K562 (cell line): Measurements from ENCODE around the gene PBX4. TPM values are rescaled to one million over a fixed set of nuclear protein-coding genes. Genes with fewer than 3 reads are reported as not detected.

Source experiments
- ATAC-seq: fragments of 200-7000 bp; cut with Tn5 transposase; 3 replicates; pipeline ENCODE4 v1.9.1; 2020; ENCODE audit warnings: moderate library complexity
- BruUV-seq: library from RNA; stranded (reverse); fragments of 400-500 nt; replicated peaks from 2 replicates; lab custom pipeline; 2021; lab: Mats Ljungman, UMichigan
- CTCF ChIA-PET: fragments of 300-600 bp; formaldehyde crosslinking; extraction: SDS; loops from one replicate; lab custom pipeline; 2021; ENCODE audit warnings: low intra/inter-chr PET ratio; lab: Yijun Ruan, JAX
- POLR2A ChIA-PET: fragments of 300-600, 350-650 bp; sonication (Branson Sonifier 250); formaldehyde crosslinking; extraction: SDS; loops from one replicate; lab custom pipeline; 2021; ENCODE audit warnings: antibody characterized with exemption, inconsistent platforms; lab: Yijun Ruan, JAX
- DNase-seq, 4 experiments: peaks; one replicate each; pipeline versions ENCODE4 v3.0.0 to v3.0.0-alpha.2; 2011 to 2018; ENCODE audit warnings: low spot score in 3 of 4, mixed read lengths in 3 of 4; ENCODE audit errors: extremely low read depth in 1 of 4
- FAIRE-seq: peaks from 2 replicates; lab custom pipeline; 2011; peaks lifted over from hg19 to GRCh38; lab: Jason Lieb, UNC
- H2AFZ ChIP-seq: 2 replicates; pipeline ENCODE4 v1.6.0; 2011; ENCODE audit warnings: low read depth, low read length, control low read depth, inconsistent platforms
- H3K27ac ChIP-seq: fragments of 200-600 bp; 3 replicates; pipeline ENCODE4 v1.8.0; 2011; ENCODE audit warnings: low read depth, mild to moderate bottlenecking, control low read depth, inconsistent platforms, low read length, moderate library complexity, mixed read lengths; ENCODE audit errors: extremely low read depth
- H3K27me3 ChIP-seq, 2 experiments: fragments of 300-600 bp in 1 of 2; 2 replicates in 1 of 2; 3 replicates in 1 of 2; pipeline versions ENCODE4 v1.6.0 to v1.8.0; 2011; ENCODE audit warnings: inconsistent platforms in 2 of 2, low read length in 2 of 2, mild to moderate bottlenecking in 1 of 2, mixed read lengths in 1 of 2, moderate library complexity in 1 of 2; ENCODE audit not compliant: control insufficient read depth in 2 of 2, insufficient read depth in 2 of 2
- H3K36me3 ChIP-seq: fragments of 300-600 bp; 3 replicates; pipeline ENCODE4 v1.8.0; 2011; ENCODE audit warnings: mild to moderate bottlenecking, low read length, inconsistent platforms; ENCODE audit not compliant: control insufficient read depth, insufficient read depth
- H3K4me1 ChIP-seq, 2 experiments: fragments of 200-600 bp in 1 of 2; replicated peaks in 1 of 2; 2 replicates in 1 of 2; 3 replicates in 1 of 2; pipeline versions ENCODE4 v1.5.1 to v1.8.0; 2011; ENCODE audit warnings: inconsistent platforms in 2 of 2, low read length in 2 of 2, mild to moderate bottlenecking in 1 of 2, mixed read lengths in 1 of 2, moderate library complexity in 1 of 2; ENCODE audit not compliant: control insufficient read depth in 2 of 2, insufficient read depth in 2 of 2
- H3K4me2 ChIP-seq: 2 replicates; pipeline ENCODE4 v1.6.1; 2011; ENCODE audit warnings: low read length, control low read depth, inconsistent platforms, mixed read lengths; ENCODE audit not compliant: insufficient read depth
- H3K4me3 ChIP-seq: fragments of 200-600 bp; sonication (generic), shearing (Covaris generic); 2 replicates; pipeline ENCODE4 v1.5.1; 2016; ENCODE audit warnings: control low read depth, inconsistent platforms
- H3K79me2 ChIP-seq: fragments of 200-600 bp; 3 replicates; pipeline ENCODE4 v1.8.0; 2011; ENCODE audit warnings: low read length, inconsistent platforms; ENCODE audit not compliant: control insufficient read depth, insufficient read depth
- H3K9ac ChIP-seq, 2 experiments: 2 replicates each; pipeline versions ENCODE4 v1.6.0 to v1.6.1; 2011; ENCODE audit warnings: low read depth in 2 of 2, low read length in 2 of 2, control low read depth in 1 of 2, inconsistent platforms in 1 of 2, mild to moderate bottlenecking in 1 of 2, mixed read lengths in 1 of 2; ENCODE audit not compliant: insufficient read depth in 1 of 2
- H3K9me1 ChIP-seq: one replicate; pipeline ENCODE4 v1.6.0; 2011; ENCODE audit warnings: inconsistent platforms, mild to moderate bottlenecking, low read length, moderate library complexity; ENCODE audit not compliant: control insufficient read depth, insufficient read depth
- H3K9me3 ChIP-seq: replicated peaks from 2 replicates; pipeline ENCODE4 v1.5.1; 2011; ENCODE audit warnings: low read depth, low read length, inconsistent platforms; ENCODE audit not compliant: control insufficient read depth, insufficient read depth
- H4K20me1 ChIP-seq: replicated peaks from 2 replicates; pipeline ENCODE4 v1.6.1; 2011; ENCODE audit warnings: low read length, inconsistent platforms, mixed read lengths; ENCODE audit not compliant: control insufficient read depth, insufficient read depth
- HNRNPUL1 ChIP-seq: fragments of 200-400 bp; formaldehyde crosslinking; IDR thresholded peaks from 2 replicates; pipeline ENCODE4 v1.6.1; 2017; ENCODE audit warnings: low read length
- PKNOX1 ChIP-seq: fragments of 450-650 bp; IDR thresholded peaks from 2 replicates; pipeline ENCODE4 v1.6.1; 2016
- RAD51 ChIP-seq: fragments of 450-650 bp; IDR thresholded peaks from 2 replicates; pipeline ENCODE4 v1.7.1; 2016; ENCODE audit warnings: low read depth, mild to moderate bottlenecking, borderline replicate concordance
- WHSC1 ChIP-seq: IDR thresholded peaks from one replicate; pipeline ENCODE4 v1.6.1; 2012; ENCODE audit warnings: low read length, control low read depth, inconsistent platforms
- ZNF121 ChIP-seq: sonication (generic); formaldehyde crosslinking; conservative IDR thresholded peaks from 2 replicates; pipeline ENCODE4 v1.8.0; 2022; ENCODE audit warnings: missing genetic modification reagents
- WGBS: fragments of 100-300 bp; shearing (Covaris generic); methylation state at CpG from one replicate; pipeline ENCODE4 v1.1.6; 2016; ENCODE audit warnings: low coverage, mixed read lengths; ENCODE audit not compliant: insufficient coverage; ENCODE audit errors: missing lambda C conversion rate; 5-methylcytosine and 5-hydroxymethylcytosine counted together
- in situ Hi-C: fragments of 300-500 bp; cut with MboI; formaldehyde crosslinking; loops from 4 replicates; pipeline ENCODE4 v1.15.0; 2018; ENCODE audit warnings: inconsistent platforms, mixed read lengths
- intact Hi-C: fragments of 100-400 bp; cut with micrococcal nuclease; formaldehyde crosslinking; loops from 2 replicates; pipeline ENCODE4 v1.14.2; 2022
- polyA plus RNA-seq, 8 experiments: library from polyadenylated mRNA; depleted of rRNA in 4 of 8; stranded (reverse) in 5 of 8; unstranded in 3 of 8; fragments of >200 nt; fragmentation: Nextera tagmentation in 2 of 8; fragmentation: Illumina TruSeq in 1 of 8; extraction: Ambion mirVana in 2 of 8; extraction: Trizol in 1 of 8; gene quantifications; 2 replicates each; pipeline versions ENCODE4 v1.2.1 to v1.2.3, GENCODE V29; 2011 to 2014; ENCODE audit warnings: inconsistent platforms in 1 of 8, missing spikeins in 1 of 8
- total RNA-seq, 7 experiments: library from RNA; depleted of rRNA in 6 of 7; stranded (reverse); fragments of >200 nt in 6 of 7; fragmentation: Illumina TruSeq in 2 of 7; extraction: Trizol in 2 of 7; gene quantifications; 2 replicates each; pipeline versions ENCODE4 v1.2.1 to v1.2.3, GENCODE V29; 2011 to 2021; ENCODE audit warnings: low replicate concordance in 1 of 7

PBX4 gene
- total and polyA plus RNA-seq, 9 of the 15 experiments (the other 6 are each of a cell fraction or from before 2014, with no cell fraction given): 0.11 to 3.8 (median 1.6) TPM; not detected in 1

DNA sequence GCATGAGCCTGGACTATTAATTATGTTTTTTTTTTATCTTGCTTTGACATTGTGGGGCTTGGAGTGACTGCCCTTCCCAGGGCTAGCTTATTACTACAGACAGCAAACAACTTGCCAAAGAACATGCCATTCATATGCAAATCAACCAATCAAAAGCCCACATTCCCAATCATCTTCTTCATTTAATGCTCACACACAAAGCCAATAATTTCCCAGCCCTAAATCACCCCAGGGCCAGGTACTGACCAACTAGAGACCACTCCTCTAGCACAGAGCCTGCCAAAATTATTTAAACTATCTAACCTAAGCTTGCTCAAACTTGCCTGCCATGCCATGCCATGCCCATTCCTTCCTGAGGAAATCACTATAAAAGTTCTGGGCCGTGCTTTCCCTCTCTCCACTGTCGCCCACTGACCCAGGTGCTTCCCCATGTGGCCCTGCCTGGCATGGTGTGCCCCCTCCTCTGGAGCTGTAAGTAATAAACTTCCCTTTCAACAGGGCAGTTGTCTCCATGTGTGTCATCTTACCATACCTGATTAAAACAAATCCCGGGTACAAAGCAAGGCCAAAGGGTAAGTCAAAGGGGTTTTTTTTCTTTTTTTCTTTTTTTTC is 15.7 kb downstream of the PBX4 start:
- TF ChIP-seq RAD51: no peak
- 0 out of 2 replicates have a peak, but pooled peaks have one; percentile 8 for TF ChIP-seq PKNOX1
- WGBS: 0% methylated on average over 3 of the region's 3 CpGs
- Histone ChIP-seq H2AFZ (no peak overlapping the region), H3K27ac (no peak overlapping the region), H3K36me3 (no peaks in the 10 kb centered on the region), H3K9me3 (no peaks in the 10 kb centered on the region), H3K4me1 (peaks cover 3 to 9% of the 10 kb centered on the region in 2 experiments; a peak in 3 of 5 replicates), H3K79me2 (no peaks in the 10 kb centered on the region), H4K20me1 (no peaks in the 10 kb centered on the region), H3K4me2 (no peak overlapping the region), H3K27me3 (no peaks in the 10 kb centered on the region), H3K9ac (no peak overlapping the region), H3K9me1 (no peaks in the 10 kb centered on the region), H3K4me3 (no peak overlapping the region)
- no TSS peak for BruUV-seq
- POLR2A ChIA-PET: interaction anchor here (0.6 to 0.7 kb wide), 3 partner anchors 14 to 110 kb away, joined by 3 to 4 read pairs (median 3); partner anchors contain the start of gene PBX4
- FAIRE-seq: no peak
- intact Hi-C loops: no loop called here
- DNase-seq: no peak
- CTCF ChIA-PET: no interaction called here
- in situ Hi-C loops: no loop called here
- ATAC-seq: no peak

DNA sequence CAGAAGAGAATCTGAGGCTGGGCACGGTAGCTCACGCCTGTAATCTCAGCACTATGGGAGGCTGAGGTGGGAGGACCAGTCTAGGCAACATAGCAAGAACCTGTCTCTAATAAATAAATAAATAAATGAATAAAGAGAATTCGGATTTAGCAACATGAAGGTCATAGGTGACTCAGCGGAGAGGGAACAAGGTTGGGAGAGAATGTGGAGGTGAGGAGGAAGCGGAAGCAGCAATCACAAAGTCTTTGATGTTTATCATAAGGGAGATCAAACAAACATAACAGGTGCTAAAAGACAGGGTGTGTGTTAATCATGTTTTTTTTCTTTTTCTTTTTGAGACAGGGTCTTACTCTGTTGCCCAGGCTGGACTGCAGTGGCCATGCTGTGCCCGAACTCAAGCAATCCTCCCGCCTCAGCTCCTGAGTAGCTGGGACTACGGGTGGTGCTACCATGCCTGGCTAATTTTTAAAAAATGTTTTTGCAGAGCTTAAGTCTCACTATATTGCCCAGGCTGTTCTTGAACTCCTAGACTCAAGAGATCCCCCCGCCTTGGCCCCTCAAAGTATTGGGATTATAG is 16.3 kb downstream of the PBX4 start:
- Histone ChIP-seq H3K79me2 (no peaks in the 10 kb centered on the region), H2AFZ (no peak overlapping the region), H3K36me3 (no peaks in the 10 kb centered on the region), H3K4me3 (no peak overlapping the region), H3K27me3 (no peaks in the 10 kb centered on the region), H3K9ac (no peak overlapping the region), H3K27ac (no peak overlapping the region), H4K20me1 (no peaks in the 10 kb centered on the region), H3K9me3 (no peaks in the 10 kb centered on the region), H3K4me1 (peaks cover 3 to 15% of the 10 kb centered on the region in 2 experiments; a peak in 3 of 5 replicates), H3K9me1 (no peaks in the 10 kb centered on the region), H3K4me2 (no peak overlapping the region)
- ChIA-PET POLR2A (interaction anchor here (0.6 to 0.7 kb wide), 3 partner anchors 16 to 111 kb away, joined by 3 read pairs; partner anchors contain the start of gene PBX4), CTCF (no interaction called here)
- FAIRE-seq: no peak
- TF ChIP-seq WHSC1 (no peak), HNRNPUL1 (no peak), ZNF121 (CRISPR knock-in tag) (no peak)
- in situ Hi-C loops: no loop called here
- intact Hi-C loops: no loop called here
- no peak for ATAC-seq
- 21% methylated on average over 9 of the region's 9 CpGs for WGBS
- no peak for DNase-seq
- BruUV-seq: no TSS peak
